ENCODE data around the gene RHD. TPM values are rescaled to one million over a fixed set of nuclear protein-coding genes. Genes with fewer than 3 reads are reported as not detected.
"Not testable (repeated sequence)": the region's sequence is repeated elsewhere in the genome, so short reads cannot be mapped to it uniquely, and the experiment has no call there.

The RHD gene
- total RNA-seq, 1 experiment from 2014 or later, result not detected

DNA sequence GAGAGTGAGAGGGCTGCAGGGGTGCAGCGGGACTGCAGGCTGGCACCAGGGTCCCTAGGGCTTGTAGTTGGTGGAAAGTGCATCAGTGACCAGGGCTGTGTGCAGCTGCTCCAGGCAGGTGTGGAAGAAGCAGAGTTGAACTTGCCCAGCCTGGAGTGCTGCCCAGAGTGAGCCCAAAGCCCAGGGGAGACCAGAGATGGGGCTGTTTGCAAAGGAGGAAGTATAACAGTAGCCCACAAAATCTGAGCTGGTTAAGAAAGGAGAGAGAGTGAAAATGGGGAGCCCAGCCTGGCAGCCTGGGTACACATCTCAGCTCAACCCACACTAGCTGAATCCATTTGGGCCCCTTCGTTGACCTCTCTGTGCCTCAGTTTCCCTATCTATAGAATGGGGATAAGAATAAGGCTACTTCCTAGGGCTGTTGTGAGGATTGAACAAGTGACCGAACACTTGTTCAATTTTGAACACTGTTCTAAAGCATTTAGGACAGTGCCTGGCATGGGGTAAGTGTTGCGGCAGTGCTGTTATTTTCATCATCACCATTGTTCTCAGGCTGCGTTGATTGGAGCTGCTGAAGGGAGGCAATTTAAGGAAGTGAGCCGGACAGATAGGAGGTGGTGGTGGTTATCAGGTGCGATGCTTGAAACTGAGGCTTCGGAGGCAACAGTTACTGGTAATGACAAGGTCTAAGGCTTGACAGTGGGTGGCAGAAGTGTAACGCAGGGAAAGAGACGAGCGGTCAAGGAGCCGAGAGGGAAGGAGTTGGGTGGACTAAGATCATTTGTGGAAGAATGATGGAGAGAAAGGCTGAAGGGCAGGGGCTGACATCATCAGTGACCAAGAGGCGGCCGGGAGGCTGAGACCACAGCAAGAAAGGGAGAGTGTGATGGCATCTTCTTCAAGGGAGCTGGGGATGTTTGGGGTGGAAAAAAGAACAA is 22.8 kb downstream of the RHD start:
- POLR2A ChIA-PET (ENCODE audit: low non-redundant PET), result not testable (repeated sequence)

GRCh38 chr1:25296501-25296900 is 24.2 kb downstream of the RHD start:
- H3K27me3 ChIP-seq (replicated peaks; ENCODE audit: insufficient read depth, low read depth, low read length, poor library complexity); H3K4me3 ChIP-seq (ENCODE audit: low read depth, low read length, poor library complexity, severe bottlenecking); CTCF ChIA-PET; DNase-seq (ENCODE audit: low spot score); H3K27ac ChIP-seq (ENCODE audit: low read depth, low read length, poor library complexity, severe bottlenecking); POLR2A ChIA-PET (ENCODE audit: low non-redundant PET); H3K4me1 ChIP-seq (ENCODE audit: insufficient read depth, low read length, poor library complexity, severe bottlenecking); intact Hi-C loops (cut with micrococcal nuclease; ENCODE audit: unreplicated experiment); H3K9me3 ChIP-seq (ENCODE audit: low read depth, low read length, poor library complexity, severe bottlenecking); H3K36me3 ChIP-seq (ENCODE audit: insufficient read depth, low read length, poor library complexity, severe bottlenecking); BruUV-seq (replicated peaks): not testable (repeated sequence)

More for the DNA sequence above, 22.8 kb downstream of the RHD start:
- H3K4me1 ChIP-seq (ENCODE audit: insufficient read depth, low read length, poor library complexity, severe bottlenecking); H3K4me3 ChIP-seq (ENCODE audit: low read depth, low read length, poor library complexity, severe bottlenecking); H3K9me3 ChIP-seq (ENCODE audit: low read depth, low read length, poor library complexity, severe bottlenecking); H3K27me3 ChIP-seq (replicated peaks; ENCODE audit: insufficient read depth, low read depth, low read length, poor library complexity); H3K36me3 ChIP-seq (ENCODE audit: insufficient read depth, low read length, poor library complexity, severe bottlenecking); intact Hi-C loops (cut with micrococcal nuclease; ENCODE audit: unreplicated experiment); CTCF ChIA-PET; BruUV-seq (replicated peaks); DNase-seq (ENCODE audit: low spot score); H3K27ac ChIP-seq (ENCODE audit: low read depth, low read length, poor library complexity, severe bottlenecking): not testable (repeated sequence)

DNA sequence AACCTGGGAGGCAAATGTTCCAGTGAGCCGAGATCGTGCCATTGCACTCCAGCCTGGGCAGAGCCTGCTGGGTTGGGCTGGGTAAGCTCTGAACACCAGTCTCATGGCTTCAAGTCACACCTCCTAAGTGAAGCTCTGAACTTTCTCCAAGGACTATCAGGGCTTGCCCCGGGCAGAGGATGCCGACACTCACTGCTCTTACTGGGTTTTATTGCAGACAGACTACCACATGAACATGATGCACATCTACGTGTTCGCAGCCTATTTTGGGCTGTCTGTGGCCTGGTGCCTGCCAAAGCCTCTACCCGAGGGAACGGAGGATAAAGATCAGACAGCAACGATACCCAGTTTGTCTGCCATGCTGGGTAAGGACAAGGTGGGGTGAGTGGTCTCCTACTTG is 28.4 kb downstream of the RHD start:
- H3K27ac ChIP-seq (ENCODE audit: low read depth, low read length, poor library complexity, severe bottlenecking); DNase-seq (ENCODE audit: low spot score); intact Hi-C loops (cut with micrococcal nuclease; ENCODE audit: unreplicated experiment); H3K36me3 ChIP-seq (ENCODE audit: insufficient read depth, low read length, poor library complexity, severe bottlenecking); H3K4me3 ChIP-seq (ENCODE audit: low read depth, low read length, poor library complexity, severe bottlenecking); BruUV-seq (replicated peaks); H3K27me3 ChIP-seq (replicated peaks; ENCODE audit: insufficient read depth, low read depth, low read length, poor library complexity); POLR2A ChIA-PET (ENCODE audit: low non-redundant PET); H3K4me1 ChIP-seq (ENCODE audit: insufficient read depth, low read length, poor library complexity, severe bottlenecking); H3K9me3 ChIP-seq (ENCODE audit: low read depth, low read length, poor library complexity, severe bottlenecking); CTCF ChIA-PET: not testable (repeated sequence)

DNA sequence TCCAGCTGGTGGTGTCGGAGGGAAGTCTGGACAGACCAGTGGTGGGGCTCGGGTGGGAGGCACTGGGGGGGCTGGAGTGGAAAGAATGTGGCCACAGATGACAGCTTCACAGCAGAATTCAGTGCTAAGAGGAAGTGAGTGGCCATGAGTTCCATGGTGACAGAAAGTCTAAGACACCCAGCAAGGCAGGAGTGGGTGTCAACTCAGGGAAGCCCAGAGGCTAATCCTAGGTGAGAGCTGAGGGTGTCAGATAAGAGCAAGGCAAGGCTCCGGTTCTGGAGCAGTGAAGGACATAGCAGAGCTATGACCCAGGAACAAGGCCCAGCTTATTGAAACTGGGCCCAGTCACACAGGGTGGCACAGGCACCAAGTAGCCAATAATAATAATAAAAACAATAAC is 30.0 kb downstream of the RHD start:
- POLR2A ChIA-PET (ENCODE audit: low non-redundant PET); DNase-seq (ENCODE audit: low spot score); H3K9me3 ChIP-seq (ENCODE audit: low read depth, low read length, poor library complexity, severe bottlenecking); H3K27ac ChIP-seq (ENCODE audit: low read depth, low read length, poor library complexity, severe bottlenecking); H3K27me3 ChIP-seq (replicated peaks; ENCODE audit: insufficient read depth, low read depth, low read length, poor library complexity); H3K36me3 ChIP-seq (ENCODE audit: insufficient read depth, low read length, poor library complexity, severe bottlenecking); H3K4me1 ChIP-seq (ENCODE audit: insufficient read depth, low read length, poor library complexity, severe bottlenecking); intact Hi-C loops (cut with micrococcal nuclease; ENCODE audit: unreplicated experiment); H3K4me3 ChIP-seq (ENCODE audit: low read depth, low read length, poor library complexity, severe bottlenecking); BruUV-seq (replicated peaks); CTCF ChIA-PET: not testable (repeated sequence)

DNA sequence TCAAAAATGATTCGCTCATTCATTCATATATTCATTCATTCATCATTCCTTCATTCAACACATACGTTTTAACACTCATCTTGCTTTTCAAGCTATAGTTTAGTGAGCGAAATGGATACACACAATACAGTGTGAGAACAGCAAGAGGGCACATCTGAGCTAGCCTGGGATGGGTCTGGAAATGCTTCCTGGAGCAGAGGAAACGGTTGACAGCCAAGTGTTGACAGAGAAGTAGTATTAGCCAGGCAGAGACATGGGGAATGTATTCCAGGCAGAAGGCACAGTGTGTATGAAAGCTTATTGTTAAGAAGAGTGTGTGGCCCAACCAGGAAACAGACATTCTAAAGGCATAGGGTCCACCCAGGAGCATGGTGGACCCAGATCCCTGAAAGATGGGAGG is 32.6 kb downstream of the RHD start:
- H3K27me3 ChIP-seq (replicated peaks; ENCODE audit: insufficient read depth, low read depth, low read length, poor library complexity); POLR2A ChIA-PET (ENCODE audit: low non-redundant PET); intact Hi-C loops (cut with micrococcal nuclease; ENCODE audit: unreplicated experiment); BruUV-seq (replicated peaks); DNase-seq (ENCODE audit: low spot score); H3K9me3 ChIP-seq (ENCODE audit: low read depth, low read length, poor library complexity, severe bottlenecking); H3K36me3 ChIP-seq (ENCODE audit: insufficient read depth, low read length, poor library complexity, severe bottlenecking); CTCF ChIA-PET; H3K27ac ChIP-seq (ENCODE audit: low read depth, low read length, poor library complexity, severe bottlenecking); H3K4me3 ChIP-seq (ENCODE audit: low read depth, low read length, poor library complexity, severe bottlenecking); H3K4me1 ChIP-seq (ENCODE audit: insufficient read depth, low read length, poor library complexity, severe bottlenecking): not testable (repeated sequence)

DNA sequence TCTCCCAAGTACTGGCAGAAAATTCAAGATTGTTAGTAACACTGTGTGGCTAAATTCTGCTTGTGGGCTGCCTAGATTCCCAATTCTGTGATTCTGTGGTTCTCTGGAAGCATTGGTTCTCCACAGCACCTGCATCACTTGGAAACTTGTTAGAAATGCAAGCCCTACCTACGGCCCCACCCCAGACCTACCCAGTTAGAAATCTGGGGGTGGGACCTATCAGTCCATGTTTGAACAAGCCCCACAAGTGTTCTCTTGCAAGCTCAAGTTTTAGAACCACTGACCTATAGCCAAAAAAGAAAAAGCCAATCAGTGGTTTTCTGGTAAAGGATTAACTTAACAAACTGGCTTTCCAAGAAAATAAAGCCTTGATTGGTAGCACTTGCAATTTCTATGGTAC is 35.9 kb downstream of the RHD start:
- H3K27ac ChIP-seq (ENCODE audit: low read depth, low read length, poor library complexity, severe bottlenecking); DNase-seq (ENCODE audit: low spot score); H3K36me3 ChIP-seq (ENCODE audit: insufficient read depth, low read length, poor library complexity, severe bottlenecking); POLR2A ChIA-PET (ENCODE audit: low non-redundant PET); H3K4me1 ChIP-seq (ENCODE audit: insufficient read depth, low read length, poor library complexity, severe bottlenecking); CTCF ChIA-PET; H3K9me3 ChIP-seq (ENCODE audit: low read depth, low read length, poor library complexity, severe bottlenecking); intact Hi-C loops (cut with micrococcal nuclease; ENCODE audit: unreplicated experiment); BruUV-seq (replicated peaks); H3K27me3 ChIP-seq (replicated peaks; ENCODE audit: insufficient read depth, low read depth, low read length, poor library complexity); H3K4me3 ChIP-seq (ENCODE audit: low read depth, low read length, poor library complexity, severe bottlenecking): not testable (repeated sequence)

GRCh38 chr1:25309085-25309484 is 36.8 kb downstream of the RHD start:
- POLR2A ChIA-PET (ENCODE audit: low non-redundant PET), result not testable (repeated sequence)

DNA sequence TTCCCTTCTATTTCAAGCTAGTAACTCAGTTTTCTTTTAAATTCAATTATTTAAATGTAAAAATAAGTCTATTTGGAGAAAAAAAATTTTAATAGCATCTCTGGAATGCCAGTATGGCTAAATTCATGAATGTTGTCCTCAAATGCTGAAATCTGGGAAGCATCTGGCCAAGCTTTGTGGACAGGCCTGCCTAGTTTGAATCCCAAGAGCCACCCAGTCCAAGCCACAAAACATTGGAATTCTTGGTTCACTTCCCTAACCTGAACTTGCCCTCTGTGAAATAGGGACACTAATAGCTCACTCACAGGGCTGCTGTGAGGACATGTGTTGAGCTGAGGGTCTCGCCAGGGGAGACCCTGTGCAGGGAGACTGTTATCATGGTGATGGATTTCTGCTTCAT is 37.2 kb downstream of the RHD start:
- H3K27me3 ChIP-seq (replicated peaks; ENCODE audit: insufficient read depth, low read depth, low read length, poor library complexity); POLR2A ChIA-PET (ENCODE audit: low non-redundant PET); CTCF ChIA-PET; H3K4me1 ChIP-seq (ENCODE audit: insufficient read depth, low read length, poor library complexity, severe bottlenecking); DNase-seq (ENCODE audit: low spot score); H3K36me3 ChIP-seq (ENCODE audit: insufficient read depth, low read length, poor library complexity, severe bottlenecking); BruUV-seq (replicated peaks); H3K9me3 ChIP-seq (ENCODE audit: low read depth, low read length, poor library complexity, severe bottlenecking); H3K27ac ChIP-seq (ENCODE audit: low read depth, low read length, poor library complexity, severe bottlenecking); H3K4me3 ChIP-seq (ENCODE audit: low read depth, low read length, poor library complexity, severe bottlenecking); intact Hi-C loops (cut with micrococcal nuclease; ENCODE audit: unreplicated experiment): not testable (repeated sequence)

More at GRCh38 chr1:25309085-25309484, 36.8 kb downstream of the RHD start:
- H3K27ac ChIP-seq (ENCODE audit: low read depth, low read length, poor library complexity, severe bottlenecking); H3K9me3 ChIP-seq (ENCODE audit: low read depth, low read length, poor library complexity, severe bottlenecking); DNase-seq (ENCODE audit: low spot score); H3K4me3 ChIP-seq (ENCODE audit: low read depth, low read length, poor library complexity, severe bottlenecking); CTCF ChIA-PET; H3K27me3 ChIP-seq (replicated peaks; ENCODE audit: insufficient read depth, low read depth, low read length, poor library complexity); BruUV-seq (replicated peaks); H3K4me1 ChIP-seq (ENCODE audit: insufficient read depth, low read length, poor library complexity, severe bottlenecking); H3K36me3 ChIP-seq (ENCODE audit: insufficient read depth, low read length, poor library complexity, severe bottlenecking); intact Hi-C loops (cut with micrococcal nuclease; ENCODE audit: unreplicated experiment): not testable (repeated sequence)
